PC-3 (cell line): Measurements from ENCODE around the gene TLN1.

Source experiments
- CTCF ChIP-seq: fragments of 300-600 bp; sonication (generic); conservative IDR thresholded peaks from 2 replicates; pipeline ENCODE4 v1.5.1; 2017; ENCODE audit warnings: antibody characterized with exemption, low read depth, mild to moderate bottlenecking, low read length
- EZH2phosphoT487 ChIP-seq: fragments of 300-600 bp; sonication (generic); IDR thresholded peaks from 2 replicates; pipeline ENCODE4 v1.6.1; 2018; ENCODE audit warnings: mild to moderate bottlenecking, antibody characterized with exemption, low read length, borderline replicate concordance

- no peak for TF ChIP-seq CTCF
- no peak for TF ChIP-seq EZH2phosphoT487
These were observed 62.5 kb downstream of the TLN1 start for GRCh38 chr9:35669331-35670145.
